ENCODE data around the gene PHACTR4. TPM values are rescaled to one million over a fixed set of nuclear protein-coding genes. Genes with fewer than 3 reads are reported as not detected.

The PHACTR4 gene
- total and polyA plus RNA-seq, 2 experiments from 2014 or later, result 35.4 to 47.1 TPM

GRCh38 chr1:28456078-28456477 lies 86.5 kb downstream of the PHACTR4 start:
- H3K27ac ChIP-seq (ENCODE audit: low read depth), result no peak overlapping the region
- H3K9me2 ChIP-seq (ENCODE audit: insufficient read depth), result no peaks in the 10 kb centered on the region
- Mint-ChIP-seq H3K27me3 (ENCODE audit: insufficient read depth, low read depth, poor library complexity) (no peaks in the 10 kb centered on the region), H3K36me3 (ENCODE audit: low read depth) (peaks cover 20% of the 10 kb centered on the region), H3K9me3 (no peaks in the 10 kb centered on the region), H3K27ac (peak overlapping the region; percentile 23; the same call in 1 of the 2 replicates), H3K4me3 (no peak overlapping the region), H3K4me1 (peaks cover 14% of the 10 kb centered on the region)
- peaks cover 9% of the 10 kb centered on the region; the same call in 1 of the 2 replicates for H3K36me3 ChIP-seq (ENCODE audit: insufficient read depth)
- TF ChIP-seq POLR2AphosphoS5 (IDR thresholded peaks at IDR 0.05; ENCODE audit: low read depth), result no peak
- TF ChIP-seq ZNF114 (CRISPR knock-in tag; IDR thresholded peaks at IDR 0.05), result no peak
- no peak for TF ChIP-seq ZNF331 (CRISPR knock-in tag; IDR thresholded peaks at IDR 0.05; ENCODE audit: low read depth)
- TF ChIP-seq EZH2phosphoT487 (IDR thresholded peaks at IDR 0.05; ENCODE audit: unreplicated experiment), result no peak
- TF ChIP-seq STAT1 (IDR thresholded peaks at IDR 0.05; ENCODE audit: unreplicated experiment), result no peak
- TF ChIP-seq JUNB (IDR thresholded peaks at IDR 0.05; ENCODE audit: unreplicated experiment), result no peak
- no peaks in the 10 kb centered on the region for H3K27me3 ChIP-seq (ENCODE audit: insufficient read depth)
- DNase-seq (ENCODE audit: low spot score), result no peak
- H3K4me1 ChIP-seq (ENCODE audit: insufficient read depth), result peaks cover 6% of the 10 kb centered on the region
- no peak; the same call in 2 of the 3 replicates for ATAC-seq
- H3K4me3 ChIP-seq, result no peak overlapping the region
- H2AFZ ChIP-seq, result no peak overlapping the region
- H3F3A ChIP-seq (replicated peaks; ENCODE audit: low read depth), result no peaks in the 10 kb centered on the region
- peaks cover 5% of the 10 kb centered on the region for H3K79me2 ChIP-seq (replicated peaks; ENCODE audit: insufficient read depth)
- H4K20me1 ChIP-seq (replicated peaks; ENCODE audit: insufficient read depth), result peaks cover 7% of the 10 kb centered on the region; the same call in 1 of the 2 replicates
- no peak overlapping the region; the same call in 1 of the 2 replicates for H3K4me2 ChIP-seq

GRCh38 chr1:28457678-28458077 lies 88.1 kb downstream of the PHACTR4 start:
- no peak overlapping the region for H3K4me2 ChIP-seq
- H3K27me3 ChIP-seq (ENCODE audit: insufficient read depth), result no peaks in the 10 kb centered on the region
- peaks cover 3% of the 10 kb centered on the region; the same call in 1 of the 2 replicates for H4K20me1 ChIP-seq (replicated peaks; ENCODE audit: insufficient read depth)
- H3K36me3 ChIP-seq (ENCODE audit: insufficient read depth), result peaks cover 9% of the 10 kb centered on the region; the same call in 1 of the 2 replicates
- Mint-ChIP-seq H3K27me3 (ENCODE audit: insufficient read depth, low read depth, poor library complexity) (peaks cover 3% of the 10 kb centered on the region), H3K4me1 (peaks cover 14% of the 10 kb centered on the region), H3K36me3 (ENCODE audit: low read depth) (peaks cover 24% of the 10 kb centered on the region), H3K9me3 (no peaks in the 10 kb centered on the region), H3K27ac (no peak overlapping the region; the same call in 1 of the 2 replicates), H3K4me3 (no peak overlapping the region)
- no peak overlapping the region for H3K4me3 ChIP-seq
- H3K79me2 ChIP-seq (replicated peaks; ENCODE audit: insufficient read depth), result peaks cover 5% of the 10 kb centered on the region
- H3K4me1 ChIP-seq (ENCODE audit: insufficient read depth), result peaks cover 6% of the 10 kb centered on the region
- H3K9me2 ChIP-seq (ENCODE audit: insufficient read depth), result no peaks in the 10 kb centered on the region
- no peak overlapping the region for H2AFZ ChIP-seq
- ATAC-seq (no peak), DNase-seq (ENCODE audit: low spot score) (no peak)
- H3K27ac ChIP-seq (ENCODE audit: low read depth), result peak overlapping the region; percentile 30; the same call in 1 of the 2 replicates
- H3F3A ChIP-seq (replicated peaks; ENCODE audit: low read depth), result no peaks in the 10 kb centered on the region
- TF ChIP-seq POLR2AphosphoS5 (IDR thresholded peaks at IDR 0.05; ENCODE audit: low read depth) (no peak), ETS1 (IDR thresholded peaks at IDR 0.05) (no peak), ZNF114 (CRISPR knock-in tag; IDR thresholded peaks at IDR 0.05) (no peak), ZNF331 (CRISPR knock-in tag; IDR thresholded peaks at IDR 0.05; ENCODE audit: low read depth) (no peak), STAT1 (IDR thresholded peaks at IDR 0.05; ENCODE audit: unreplicated experiment) (no peak), EZH2phosphoT487 (IDR thresholded peaks at IDR 0.05; ENCODE audit: unreplicated experiment) (no peak), JUNB (IDR thresholded peaks at IDR 0.05; ENCODE audit: unreplicated experiment) (no peak), EZH2 (IDR thresholded peaks at IDR 0.05; ENCODE audit: low read depth, unreplicated experiment) (no peak), NANOG (IDR thresholded peaks at IDR 0.05; ENCODE audit: borderline replicate concordance) (no peak), ZNF462 (CRISPR knock-in tag; IDR thresholded peaks at IDR 0.05) (no peak), REST (IDR thresholded peaks at IDR 0.05; ENCODE audit: unreplicated experiment) (no peak)

Data from GM23338 (cell line).